Activated B cell treated with CpG ODN at 0.5 μM for 24 hours (primary cell): ENCODE data around the gene BARX2. TPM values are rescaled to one million over a fixed set of nuclear protein-coding genes. Genes with fewer than 3 reads are reported as not detected.

Experiments used
- ATAC-seq: fragments of 200-7000 bp; cut with Tn5 transposase; one replicate; pipeline ENCODE4 v1.10.0; 2021; ENCODE audit warnings: low read depth, mild to moderate bottlenecking, moderate library complexity
- CTCF ChIA-PET: fragments of 350-600 bp; sonication (Branson Sonifier 250); formaldehyde crosslinking; loops from one replicate; lab custom pipeline; 2021; ENCODE audit warnings: antibody characterized with exemption; lab: Charles Lee
- POLR2A ChIA-PET: fragments of 350-600 bp; sonication (Branson Sonifier 250); formaldehyde crosslinking; loops from one replicate; lab custom pipeline; 2021; ENCODE audit warnings: antibody characterized with exemption; lab: Charles Lee
- DNase-seq: peaks from one replicate; pipeline ENCODE4 v3.0.0; 2022
- H3K27ac Mint-ChIP-seq: one replicate; pipeline ENCODE4 v1.8.0; 2020; ENCODE audit warnings: mixed read lengths
- H3K27me3 Mint-ChIP-seq: one replicate; pipeline ENCODE4 v1.8.0; 2021; ENCODE audit warnings: mixed read lengths
- H3K36me3 Mint-ChIP-seq: one replicate; pipeline ENCODE4 v1.8.0; 2021; ENCODE audit warnings: low read depth, mixed read lengths
- H3K4me1 Mint-ChIP-seq: one replicate; pipeline ENCODE4 v1.8.0; 2021; ENCODE audit warnings: mixed read lengths
- H3K4me3 Mint-ChIP-seq: one replicate; pipeline ENCODE4 v1.8.0; 2020; ENCODE audit warnings: mild to moderate bottlenecking, mixed read lengths
- H3K9me3 Mint-ChIP-seq: one replicate; pipeline ENCODE4 v1.8.0; 2020; ENCODE audit warnings: mixed read lengths
- intact Hi-C: fragments of 100-400 bp; cut with micrococcal nuclease; formaldehyde crosslinking; loops from one replicate; pipeline ENCODE4 v1.15.1; 2024
- total RNA-seq: library from RNA; stranded (reverse); gene quantifications from 2 replicates; pipeline ENCODE4 v1.2.3, GENCODE V29; 2022
- TF ChIP-seq, protein P1 (sequence below): fragments of 200-600 bp; IDR thresholded peaks from one replicate; pipeline ENCODE4 v1.8.0; 2022; ENCODE audit warnings: antibody characterized with exemption, mild to moderate bottlenecking

The BARX2 gene
- total RNA-seq, 1 donor from 2014 or later = not detected

DNA sequence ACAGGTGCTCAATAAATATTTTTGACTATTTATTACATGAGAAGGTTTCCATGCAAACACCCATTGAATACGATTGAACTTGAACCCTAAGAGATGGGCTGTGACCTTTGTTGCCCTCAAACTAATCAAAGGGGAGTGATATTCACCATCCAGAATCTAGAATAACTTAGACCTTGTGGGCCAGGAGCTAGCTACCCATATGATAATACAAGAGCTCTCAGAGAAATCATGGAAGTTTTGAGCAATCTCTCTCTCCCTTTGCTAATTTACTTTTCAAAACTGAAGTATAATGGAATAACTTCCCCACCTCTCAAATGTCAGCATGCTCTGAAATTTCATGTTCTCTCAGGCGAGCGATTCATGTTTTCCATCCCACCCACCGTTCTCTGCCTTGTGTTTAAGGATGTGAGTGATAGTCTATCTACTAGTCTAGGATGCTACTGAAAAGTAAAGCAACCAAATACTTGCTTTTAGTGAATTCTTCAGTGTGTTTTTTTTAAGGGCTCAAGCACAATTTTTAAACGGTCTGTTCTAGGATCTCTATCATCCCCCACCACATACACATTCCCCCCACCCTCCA is 33.3 kb downstream of the BARX2 start:
- DNase-seq = no peak
- Mint-ChIP-seq H3K27me3 (peaks cover 6% of the 10 kb centered on the region), H3K4me3 (no peak overlapping the region), H3K9me3 (no peaks in the 10 kb centered on the region), H3K4me1 (no peaks in the 10 kb centered on the region), H3K27ac (no peak overlapping the region), H3K36me3 (no peaks in the 10 kb centered on the region)
- ATAC-seq = no peak
- ChIA-PET POLR2A (no interaction called here), CTCF (no interaction called here)
- intact Hi-C loops = no loop called here
- TF ChIP-seq, protein P1, sequence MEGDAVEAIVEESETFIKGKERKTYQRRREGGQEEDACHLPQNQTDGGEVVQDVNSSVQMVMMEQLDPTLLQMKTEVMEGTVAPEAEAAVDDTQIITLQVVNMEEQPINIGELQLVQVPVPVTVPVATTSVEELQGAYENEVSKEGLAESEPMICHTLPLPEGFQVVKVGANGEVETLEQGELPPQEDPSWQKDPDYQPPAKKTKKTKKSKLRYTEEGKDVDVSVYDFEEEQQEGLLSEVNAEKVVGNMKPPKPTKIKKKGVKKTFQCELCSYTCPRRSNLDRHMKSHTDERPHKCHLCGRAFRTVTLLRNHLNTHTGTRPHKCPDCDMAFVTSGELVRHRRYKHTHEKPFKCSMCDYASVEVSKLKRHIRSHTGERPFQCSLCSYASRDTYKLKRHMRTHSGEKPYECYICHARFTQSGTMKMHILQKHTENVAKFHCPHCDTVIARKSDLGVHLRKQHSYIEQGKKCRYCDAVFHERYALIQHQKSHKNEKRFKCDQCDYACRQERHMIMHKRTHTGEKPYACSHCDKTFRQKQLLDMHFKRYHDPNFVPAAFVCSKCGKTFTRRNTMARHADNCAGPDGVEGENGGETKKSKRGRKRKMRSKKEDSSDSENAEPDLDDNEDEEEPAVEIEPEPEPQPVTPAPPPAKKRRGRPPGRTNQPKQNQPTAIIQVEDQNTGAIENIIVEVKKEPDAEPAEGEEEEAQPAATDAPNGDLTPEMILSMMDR = no peak

DNA sequence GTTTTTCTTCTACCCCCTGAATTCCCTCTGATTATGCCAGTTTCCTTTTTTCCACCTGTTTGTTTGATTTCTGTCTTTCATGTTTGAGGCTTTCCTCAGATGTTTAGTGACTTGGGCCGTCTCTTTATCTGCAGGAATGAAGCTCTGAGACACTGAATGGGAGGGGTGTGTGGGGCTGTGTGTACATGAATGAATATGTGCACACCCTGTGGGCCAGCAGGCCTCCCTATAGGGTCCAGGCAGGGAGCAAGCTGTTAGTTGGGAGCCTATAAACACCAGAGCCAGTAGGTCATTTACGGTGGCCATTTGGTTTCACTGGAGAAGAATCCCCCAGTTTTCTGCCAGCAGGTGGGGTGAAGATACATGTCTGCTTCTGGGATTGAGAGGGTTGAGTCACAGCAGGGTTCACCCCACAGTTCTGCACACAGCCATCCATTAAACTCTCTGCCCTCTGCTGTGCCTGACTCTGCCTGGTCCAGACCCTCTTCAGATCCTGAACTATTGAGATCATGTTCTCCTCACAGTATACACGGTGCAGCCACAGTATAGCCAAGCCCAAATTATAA is 34.8 kb downstream of the BARX2 start:
- H3K4me1 Mint-ChIP-seq = no peaks in the 10 kb centered on the region
- POLR2A ChIA-PET = no interaction called here
- no peaks in the 10 kb centered on the region for H3K9me3 Mint-ChIP-seq
- intact Hi-C loops = no loop called here
- CTCF ChIA-PET = no interaction called here
- ATAC-seq (no peak), DNase-seq (no peak)
- H3K4me3 Mint-ChIP-seq = no peak overlapping the region
- peaks cover 6% of the 10 kb centered on the region for H3K27me3 Mint-ChIP-seq
- TF ChIP-seq, protein P1 = no peak
- H3K27ac Mint-ChIP-seq = no peak overlapping the region
- no peaks in the 10 kb centered on the region for H3K36me3 Mint-ChIP-seq

DNA sequence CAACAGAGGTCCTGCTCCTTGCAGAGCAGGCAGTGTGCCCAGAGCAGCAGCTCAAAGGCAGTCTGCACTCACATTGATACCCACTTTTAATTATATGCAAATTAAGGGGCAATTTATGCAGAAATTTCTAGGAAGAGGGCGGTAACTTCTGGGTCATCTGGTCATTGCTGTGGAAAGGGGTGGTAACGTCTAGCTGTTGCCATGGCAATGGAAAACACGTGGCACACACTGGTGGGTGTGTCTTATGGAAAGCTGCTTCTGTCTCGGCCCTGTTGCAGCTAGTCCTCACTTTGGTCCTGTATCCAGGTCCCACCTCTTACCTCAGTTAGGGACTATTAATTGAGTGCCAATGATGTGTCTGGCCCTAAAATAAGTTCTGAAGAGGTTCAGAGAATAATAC is 36.8 kb downstream of the BARX2 start:
- TF ChIP-seq, protein P1 = no peak
- H3K27ac Mint-ChIP-seq = no peak overlapping the region
- no peaks in the 10 kb centered on the region for H3K36me3 Mint-ChIP-seq
- no peak overlapping the region for H3K4me3 Mint-ChIP-seq
- CTCF ChIA-PET = no interaction called here
- intact Hi-C loops = no loop called here
- DNase-seq (no peak), ATAC-seq (no peak)
- no peaks in the 10 kb centered on the region for H3K4me1 Mint-ChIP-seq
- peaks cover 6% of the 10 kb centered on the region for H3K27me3 Mint-ChIP-seq
- H3K9me3 Mint-ChIP-seq = no peaks in the 10 kb centered on the region
- POLR2A ChIA-PET = no interaction called here

DNA sequence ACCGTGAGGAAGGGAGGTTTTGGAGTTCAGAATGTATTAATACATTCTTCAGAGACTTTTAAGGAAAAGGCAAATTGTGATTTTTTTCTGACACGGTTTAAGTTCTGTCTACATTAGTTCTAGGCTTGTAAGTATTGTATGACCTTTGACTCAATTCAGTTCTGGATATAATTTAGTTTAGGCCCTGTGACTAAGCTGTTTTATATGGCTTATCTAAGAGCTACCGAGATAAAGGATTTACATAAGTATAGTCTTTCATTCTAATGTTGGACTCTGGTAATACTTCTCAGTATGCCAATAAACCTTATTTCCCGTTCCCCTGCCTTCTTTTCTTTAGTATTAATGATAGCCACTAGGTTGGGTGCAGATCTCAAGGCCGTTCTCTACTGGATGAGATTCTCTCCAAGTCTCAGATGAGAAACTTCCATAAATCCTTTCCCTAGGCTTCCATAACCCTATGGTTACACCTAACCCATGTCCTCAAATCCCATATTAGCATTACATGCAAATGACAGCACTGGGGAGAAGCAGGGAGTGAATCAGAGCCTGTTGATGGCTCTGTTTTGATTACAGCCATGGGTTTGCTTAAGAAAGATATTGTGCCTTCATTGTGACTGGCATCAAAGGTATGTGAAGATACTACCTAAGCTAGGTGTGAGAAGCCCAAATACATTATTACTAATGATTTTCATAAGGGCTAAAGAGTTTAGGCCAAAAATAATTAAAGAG is 38.7 kb downstream of the BARX2 start:
- intact Hi-C loops = no loop called here
- Mint-ChIP-seq H3K27ac (no peak overlapping the region), H3K36me3 (no peaks in the 10 kb centered on the region), H3K9me3 (no peaks in the 10 kb centered on the region), H3K4me1 (no peaks in the 10 kb centered on the region), H3K4me3 (no peak overlapping the region), H3K27me3 (no peaks in the 10 kb centered on the region)
- no peak for DNase-seq
- ChIA-PET CTCF (no interaction called here), POLR2A (no interaction called here)
- ATAC-seq = no peak
- TF ChIP-seq, protein P1 = no peak

DNA sequence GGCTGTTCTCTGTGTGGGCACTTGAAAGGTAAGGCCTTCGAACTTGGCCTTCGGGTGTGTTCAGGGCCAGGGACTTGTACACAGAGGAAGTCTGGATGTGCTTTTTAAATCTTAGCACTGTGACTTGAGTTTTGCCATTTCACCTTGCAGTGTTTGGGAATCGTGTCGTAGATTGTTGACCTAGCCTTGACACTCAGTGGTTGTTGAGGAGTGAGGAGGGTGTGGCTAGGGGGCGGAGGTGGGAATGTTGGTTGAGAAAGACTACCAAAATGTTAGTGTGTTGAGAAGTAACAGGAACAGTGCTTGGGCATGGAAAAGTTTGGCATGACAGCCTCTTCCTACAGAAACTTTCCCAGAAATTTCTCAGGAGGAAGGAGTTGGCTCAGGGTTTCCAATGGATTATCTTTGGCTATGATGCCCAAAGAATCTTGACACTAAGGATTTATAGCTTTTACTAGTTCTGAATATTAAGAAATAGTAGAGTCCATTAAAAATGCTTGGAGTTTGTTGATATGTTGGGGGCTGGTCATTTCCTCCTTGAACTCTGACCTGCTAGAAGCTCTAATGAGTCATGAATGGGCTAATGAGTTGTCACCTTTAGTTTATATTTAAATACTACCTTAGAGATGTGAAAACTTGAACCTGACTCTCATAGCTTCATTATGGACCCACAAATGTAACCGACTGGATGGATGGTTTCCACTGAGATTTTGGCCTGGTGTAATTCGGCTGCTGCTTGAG is 40.6 kb downstream of the BARX2 start:
- H3K9me3 Mint-ChIP-seq = no peaks in the 10 kb centered on the region
- H3K27me3 Mint-ChIP-seq = no peaks in the 10 kb centered on the region
- no peak overlapping the region for H3K27ac Mint-ChIP-seq
- DNase-seq = no peak
- ChIA-PET POLR2A (no interaction called here), CTCF (no interaction called here)
- no peaks in the 10 kb centered on the region for H3K4me1 Mint-ChIP-seq
- no peak overlapping the region for H3K4me3 Mint-ChIP-seq
- no peak for ATAC-seq
- no peaks in the 10 kb centered on the region for H3K36me3 Mint-ChIP-seq
- TF ChIP-seq, protein P1 = no peak
- intact Hi-C loops = no loop called here
